Body of pancreas (tissue), 4 donors: ENCODE measurements around the gene SLC7A6OS. TPM values are rescaled to one million over a fixed set of nuclear protein-coding genes. Genes with fewer than 3 reads are reported as not detected.

ENCODE experiments used
- ATAC-seq: fragments of 150-250 bp; one replicate; pipeline ENCODE4 v1.9.1; 2016
- DNase-seq, 4 donors: peaks; one replicate each; pipeline ENCODE4 v3.0.0-alpha.2; 2019
- H3K27ac ChIP-seq, 4 donors: fragments of 200-600 bp; sonication (generic); 1 replicate in 3 of 4; 2 replicates in 1 of 4; pipeline versions ENCODE4 v1.5.1 to v1.6.1; 2016 to 2019; ENCODE audit warnings: mild to moderate bottlenecking in 1 of 4, mixed read lengths in 1 of 4, moderate library complexity in 1 of 4
- H3K27me3 ChIP-seq, 2 donors: fragments of 200-600 bp; sonication (generic); one replicate each; pipeline ENCODE4 v1.6.0; 2016; ENCODE audit warnings: mild to moderate bottlenecking in 1 of 2
- H3K36me3 ChIP-seq, 2 donors: fragments of 200-600 bp; sonication (generic); replicated peaks in 1 of 2; 2 replicates each; pipeline ENCODE4 v1.5.1; 2016; ENCODE audit warnings: low read depth in 2 of 2; ENCODE audit not compliant: insufficient read depth in 1 of 2
- H3K4me1 ChIP-seq: fragments of 200-600 bp; sonication (generic); one replicate; pipeline ENCODE4 v1.6.0; 2016
- H3K4me3 ChIP-seq, 2 donors: fragments of 200-600 bp; sonication (generic); 1 replicate in 1 of 2; 2 replicates in 1 of 2; pipeline ENCODE4 v1.5.1; 2016 to 2019
- H3K9me3 ChIP-seq, 3 donors: fragments of 200-600 bp; sonication (generic); 1 replicate in 2 of 3; 2 replicates in 1 of 3; pipeline ENCODE4 v1.5.1; 2016
- POLR2A ChIP-seq, 3 donors: fragments of 450-650 bp; IDR thresholded peaks; one replicate each; pipeline ENCODE4 v1.6.1; 2016; ENCODE audit warnings: antibody characterized with exemption in 3 of 3, mild to moderate bottlenecking in 2 of 3
- WGBS, 2 donors: methylation state at CpG; one replicate each; pipeline ENCODE4 v1.1.5; 2017; 5-methylcytosine and 5-hydroxymethylcytosine counted together
- intact Hi-C: fragments of 100-400 bp; cut with DNase I; formaldehyde crosslinking; loops from one replicate; pipeline ENCODE4 v1.15.1; 2023
- total RNA-seq, 2 donors: library from RNA; depleted of rRNA; stranded (reverse); fragments of >200 nt; gene quantifications; one replicate each; pipeline ENCODE4 v1.1.0, GENCODE V29; 2016
- TF ChIP-seq, protein P1 (sequence below), 7 experiments: fragments of 450-650 bp in 4 of 7; fragments of 200-600 bp in 3 of 7; sonication (generic) in 3 of 7; IDR thresholded peaks; one replicate each; pipeline ENCODE4 v1.5.1; 2016 to 2019; ENCODE audit warnings: antibody characterized with exemption in 7 of 7

Gene SLC7A6OS
- total RNA-seq, result 10 to 100 TPM; 13.0 to 32.3 TPM

DNA sequence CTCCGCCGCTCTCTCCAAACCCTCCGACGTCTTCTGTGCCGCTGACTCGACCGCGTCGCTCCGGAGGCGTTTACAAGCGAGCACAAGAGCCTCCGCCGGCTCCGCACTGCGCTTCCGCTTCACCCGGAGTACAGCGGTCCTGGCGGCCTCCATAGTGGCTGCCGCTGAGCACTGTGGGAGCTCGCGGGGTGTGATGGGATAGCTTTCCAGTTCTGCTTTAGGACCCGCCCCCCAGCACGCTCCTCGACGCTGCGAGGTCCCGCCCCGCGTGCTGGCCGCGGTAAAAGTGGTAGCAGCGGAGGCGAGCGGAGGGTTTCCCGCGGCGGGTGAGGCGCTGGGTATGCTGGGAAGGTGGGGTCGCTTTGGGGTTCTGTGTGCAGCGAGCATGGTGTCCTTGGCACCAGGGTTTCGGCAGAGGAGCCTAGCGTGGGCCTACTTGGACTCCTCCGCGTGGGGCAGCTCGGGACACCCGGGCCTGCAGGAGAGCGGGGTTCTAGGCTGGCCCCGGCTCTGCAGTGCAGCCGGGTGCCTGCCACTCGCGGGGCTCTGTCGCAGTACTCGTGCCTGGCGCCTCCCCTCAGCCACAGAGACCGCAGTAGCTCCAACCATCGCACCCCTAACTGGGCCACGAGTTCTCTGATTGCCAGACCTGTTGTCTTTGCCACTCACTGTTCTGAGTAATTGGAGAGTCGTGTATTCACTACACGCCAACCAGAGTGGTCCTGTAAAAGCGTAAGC lies at the start of gene SLC7A6OS, which contains the start of gene PRMT7:
Gene SLC7A6OS, minus strand, starts transcription at position 173 of the 738 bp plus-strand sequence. Its CDS starts 20 bp downstream, at position 153.
Gene PRMT7, plus strand, starts transcription at position 246 of the 738 bp plus-strand sequence. CDS start 4,961 bp downstream, outside the sequence.
- peaks cover 0 to 3% of the 10 kb centered on the region in 2 donors for H3K36me3 ChIP-seq
- peak; percentile 87 to 96 (median 90) for DNase-seq
- peak; percentile 100 for ATAC-seq
- 0% methylated on average over 3 to 58 of the region's 62 CpGs for WGBS, 2 donors
- peak; percentile 40 to 86 (median 85) for TF ChIP-seq POLR2A (IDR thresholded peaks at IDR 0.05)
- TF ChIP-seq, protein P1, sequence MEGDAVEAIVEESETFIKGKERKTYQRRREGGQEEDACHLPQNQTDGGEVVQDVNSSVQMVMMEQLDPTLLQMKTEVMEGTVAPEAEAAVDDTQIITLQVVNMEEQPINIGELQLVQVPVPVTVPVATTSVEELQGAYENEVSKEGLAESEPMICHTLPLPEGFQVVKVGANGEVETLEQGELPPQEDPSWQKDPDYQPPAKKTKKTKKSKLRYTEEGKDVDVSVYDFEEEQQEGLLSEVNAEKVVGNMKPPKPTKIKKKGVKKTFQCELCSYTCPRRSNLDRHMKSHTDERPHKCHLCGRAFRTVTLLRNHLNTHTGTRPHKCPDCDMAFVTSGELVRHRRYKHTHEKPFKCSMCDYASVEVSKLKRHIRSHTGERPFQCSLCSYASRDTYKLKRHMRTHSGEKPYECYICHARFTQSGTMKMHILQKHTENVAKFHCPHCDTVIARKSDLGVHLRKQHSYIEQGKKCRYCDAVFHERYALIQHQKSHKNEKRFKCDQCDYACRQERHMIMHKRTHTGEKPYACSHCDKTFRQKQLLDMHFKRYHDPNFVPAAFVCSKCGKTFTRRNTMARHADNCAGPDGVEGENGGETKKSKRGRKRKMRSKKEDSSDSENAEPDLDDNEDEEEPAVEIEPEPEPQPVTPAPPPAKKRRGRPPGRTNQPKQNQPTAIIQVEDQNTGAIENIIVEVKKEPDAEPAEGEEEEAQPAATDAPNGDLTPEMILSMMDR (IDR thresholded peaks at IDR 0.05), result peak in 4 of 7 experiments; percentile 0 to 55 (median 31)
- no peaks in the 10 kb centered on the region for H3K9me3 ChIP-seq
- no peaks in the 10 kb centered on the region for H3K27me3 ChIP-seq
- peaks cover 24% of the 10 kb centered on the region for H3K4me1 ChIP-seq
- peak within 1 kb of the TSS; percentile 46 to 84 for H3K4me3 ChIP-seq
- H3K27ac ChIP-seq, result peak within 1 kb of the TSS; percentile 30 to 84 (median 68)
- intact Hi-C loops, result no loop called here

DNA sequence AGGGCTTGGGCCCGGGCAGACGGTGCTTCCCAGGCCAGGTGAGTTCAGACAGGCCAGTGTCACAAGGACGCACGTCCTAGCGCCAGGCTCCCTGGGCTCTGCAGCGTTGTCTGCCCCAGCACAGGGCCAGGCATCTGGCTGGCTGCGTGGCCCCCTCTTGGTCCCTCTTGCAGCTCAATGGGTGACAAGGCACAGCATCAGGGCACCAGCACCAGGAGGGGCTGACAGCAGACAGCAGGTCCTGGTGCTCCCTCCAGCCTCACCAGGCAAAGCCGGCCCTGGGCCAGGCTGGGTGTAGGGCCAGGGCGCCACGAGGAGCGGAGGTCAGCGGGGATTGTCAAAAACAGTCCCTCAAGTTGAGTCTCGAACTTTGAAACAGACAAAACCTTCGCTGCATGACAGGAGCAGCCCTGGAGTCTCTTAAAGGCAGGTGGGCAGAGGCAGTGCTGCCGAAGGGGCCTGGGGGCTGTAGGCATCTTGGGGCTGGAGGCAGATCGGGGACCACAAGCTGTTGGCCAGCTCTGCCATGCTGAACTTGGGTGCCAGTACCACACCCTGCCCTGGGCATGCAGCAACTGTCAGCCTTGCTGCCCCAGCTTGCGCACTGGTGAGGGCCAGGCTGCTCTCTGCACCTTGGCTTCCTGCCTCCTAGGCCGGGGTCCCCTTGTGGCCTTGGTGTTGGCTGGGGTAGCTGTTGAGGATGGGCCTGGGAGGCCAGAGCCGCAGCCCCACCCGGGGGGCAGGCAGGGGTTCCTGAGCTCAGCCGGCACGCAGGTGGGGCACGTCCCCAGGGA lies 48.8 kb upstream of the SLC7A6OS start:
- peaks cover 0 to 11% of the 10 kb centered on the region in 2 donors for H3K36me3 ChIP-seq
- no peak overlapping the region for H3K27ac ChIP-seq
- 91 to 92% methylated on average over 14 to 23 of the region's 23 CpGs for WGBS, 2 donors
- no peaks in the 10 kb centered on the region for H3K4me1 ChIP-seq
- intact Hi-C loops, result no loop called here
- TF ChIP-seq, protein P1 (IDR thresholded peaks at IDR 0.05), result no peak
- no peak for TF ChIP-seq POLR2A (IDR thresholded peaks at IDR 0.05)
- no peaks in the 10 kb centered on the region for H3K9me3 ChIP-seq
- no peak for ATAC-seq
- H3K27me3 ChIP-seq, result no peaks in the 10 kb centered on the region
- DNase-seq, result no peak
- no peak overlapping the region for H3K4me3 ChIP-seq

DNA sequence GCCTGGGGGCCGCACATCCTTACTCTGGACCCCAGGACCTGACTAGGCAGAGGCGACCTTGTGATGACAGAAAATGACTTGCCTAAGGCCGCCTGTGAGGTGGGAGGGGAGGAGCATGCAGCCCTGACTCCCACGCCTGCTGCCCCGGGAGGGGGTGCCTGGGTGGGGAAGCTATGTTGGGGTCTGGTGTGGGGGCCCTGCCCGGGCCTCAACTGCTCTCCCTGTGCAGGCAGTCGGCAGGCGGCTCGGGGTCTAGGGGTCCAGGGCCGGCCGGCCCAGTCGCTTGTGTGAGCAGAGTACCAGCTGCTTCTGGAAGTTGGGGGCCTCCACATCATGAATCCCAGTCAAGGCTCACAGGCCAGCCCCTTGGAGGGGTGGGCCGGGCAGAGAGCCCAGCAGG lies 48.2 kb upstream of the SLC7A6OS start:
- no peaks in the 10 kb centered on the region for H3K9me3 ChIP-seq
- no peak for TF ChIP-seq POLR2A (IDR thresholded peaks at IDR 0.05)
- TF ChIP-seq, protein P1 (IDR thresholded peaks at IDR 0.05), result no peak
- H3K4me1 ChIP-seq, result no peaks in the 10 kb centered on the region
- no peaks in the 10 kb centered on the region for H3K27me3 ChIP-seq
- DNase-seq (no peak), ATAC-seq (no peak)
- no peak overlapping the region for H3K27ac ChIP-seq
- intact Hi-C loops, result no loop called here
- peaks cover 0 to 12% of the 10 kb centered on the region in 2 donors for H3K36me3 ChIP-seq
- 86 to 90% methylated on average over 2 to 8 of the region's 13 CpGs for WGBS, 2 donors
- H3K4me3 ChIP-seq, result no peak overlapping the region

DNA sequence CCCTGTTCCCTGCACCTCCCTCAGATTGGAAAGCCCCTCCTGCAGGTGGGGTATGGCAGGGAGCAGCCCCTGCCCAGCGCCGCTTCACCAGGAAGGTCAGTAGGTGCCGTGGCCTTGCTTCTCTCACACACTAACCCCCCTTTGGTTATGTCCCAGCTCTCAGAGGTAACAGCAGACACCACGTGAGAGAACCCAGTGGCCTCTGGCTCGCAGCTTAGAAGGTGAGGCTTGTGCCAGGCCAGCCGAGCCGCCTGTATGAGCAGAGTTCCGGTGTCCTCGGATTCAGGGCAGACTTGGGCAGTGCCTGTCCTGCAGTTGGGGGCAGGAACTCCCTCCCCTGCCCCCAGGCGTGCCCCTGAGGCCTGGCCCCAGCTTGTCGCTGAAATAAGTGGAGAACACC lies 47.2 kb upstream of the SLC7A6OS start:
- Histone ChIP-seq H3K4me3 (no peak overlapping the region), H3K36me3 (peaks cover 0 to 12% of the 10 kb centered on the region in 2 donors), H3K4me1 (no peaks in the 10 kb centered on the region), H3K27ac (no peak overlapping the region), H3K27me3 (no peaks in the 10 kb centered on the region), H3K9me3 (no peaks in the 10 kb centered on the region)
- intact Hi-C loops, result no loop called here
- ATAC-seq, result no peak
- WGBS, 2 donors, result 89 to 94% methylated on average over 8 to 11 of the region's 11 CpGs
- TF ChIP-seq, protein P1 (IDR thresholded peaks at IDR 0.05), result no peak
- no peak for TF ChIP-seq POLR2A (IDR thresholded peaks at IDR 0.05)
- no peak for DNase-seq
